Duodenal mucosa (tissue), 2 donors: ENCODE measurements around the gene DEPDC1B.
"Not testable (repeated sequence)": the region's sequence is repeated elsewhere in the genome, so short reads cannot be mapped to it uniquely, and the experiment has no call there.

ENCODE experiments used
- H3K27ac ChIP-seq: one replicate; pipeline ENCODE4 v1.7.0; 2013; ENCODE audit warnings: low read depth, low read length
- H3K27me3 ChIP-seq, 2 donors: one replicate each; pipeline ENCODE4 v1.7.0; 2013; ENCODE audit warnings: low read length in 2 of 2, control low read depth in 1 of 2; ENCODE audit not compliant: insufficient read depth in 2 of 2, control insufficient read depth in 1 of 2
- H3K36me3 ChIP-seq, 2 donors: one replicate each; pipeline ENCODE4 v1.7.0; 2013; ENCODE audit warnings: low read length in 2 of 2, control low read depth in 1 of 2; ENCODE audit not compliant: insufficient read depth in 2 of 2, control insufficient read depth in 1 of 2
- H3K4me1 ChIP-seq, 2 donors: one replicate each; pipeline ENCODE4 v1.7.0; 2013; ENCODE audit warnings: low read length in 2 of 2, control low read depth in 1 of 2; ENCODE audit not compliant: insufficient read depth in 2 of 2, control insufficient read depth in 1 of 2
- H3K4me3 ChIP-seq, 2 donors: one replicate each; pipeline ENCODE4 v1.7.0; 2013; ENCODE audit warnings: low read length in 2 of 2, low read depth in 1 of 2
- H3K9ac ChIP-seq, 2 donors: one replicate each; pipeline ENCODE4 v1.7.0; 2013; ENCODE audit warnings: low read length in 2 of 2, low read depth in 1 of 2
- H3K9me3 ChIP-seq, 2 donors: one replicate each; pipeline ENCODE4 v1.7.0; 2013; ENCODE audit warnings: low read length in 2 of 2, control low read depth in 1 of 2; ENCODE audit not compliant: control insufficient read depth in 1 of 2

DEPDC1B gene

DNA sequence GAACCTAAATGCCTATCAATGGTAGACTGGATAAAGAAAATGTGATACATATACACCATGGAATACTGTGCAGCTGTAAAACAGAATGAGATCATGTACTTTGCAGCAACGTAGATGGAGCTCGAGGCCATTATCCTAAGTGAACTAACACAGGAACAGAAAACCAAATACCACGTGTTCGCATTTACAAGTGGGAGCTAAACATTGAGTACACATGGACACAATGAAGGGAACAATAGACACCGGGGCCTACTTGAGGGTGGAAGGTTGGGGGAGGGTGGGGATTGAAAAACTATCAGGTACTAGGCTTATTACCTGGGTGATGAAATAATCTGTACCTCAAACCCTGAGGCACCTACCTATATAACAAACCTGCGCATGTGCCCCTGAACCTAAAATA is 22.4 kb upstream of the DEPDC1B start:
- H3K27me3 ChIP-seq, result no peaks in the 10 kb centered on the region
- no peak overlapping the region for H3K9ac ChIP-seq
- H3K36me3 ChIP-seq, result no peaks in the 10 kb centered on the region
- H3K27ac ChIP-seq, result no peak overlapping the region
- no peak overlapping the region for H3K4me3 ChIP-seq
- H3K9me3 ChIP-seq, result no peaks in the 10 kb centered on the region
- H3K4me1 ChIP-seq, result no peaks in the 10 kb centered on the region

DNA sequence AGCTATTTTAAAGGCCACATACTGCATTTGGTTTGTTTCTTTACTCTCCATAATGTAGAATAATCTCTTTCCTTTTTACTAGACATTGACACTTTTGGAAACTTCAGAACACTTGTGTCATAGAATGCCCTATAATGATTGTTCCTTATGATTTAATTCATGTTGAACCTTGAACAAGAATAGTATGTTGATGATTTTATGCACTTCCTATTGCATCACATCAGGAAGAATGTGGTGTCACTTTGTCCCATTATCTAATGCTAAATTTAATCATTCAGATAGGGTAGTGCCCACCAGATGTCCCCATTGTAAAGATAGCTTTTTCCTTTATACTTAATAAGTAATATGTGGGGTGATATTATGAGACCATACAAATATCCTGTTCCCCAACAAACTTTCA is 19.4 kb upstream of the DEPDC1B start:
- H3K27me3 ChIP-seq, result no peaks in the 10 kb centered on the region
- no peak overlapping the region for H3K4me3 ChIP-seq
- H3K36me3 ChIP-seq, result no peaks in the 10 kb centered on the region
- no peak overlapping the region for H3K9ac ChIP-seq
- H3K9me3 ChIP-seq, result no peaks in the 10 kb centered on the region
- H3K27ac ChIP-seq, result no peak overlapping the region
- no peaks in the 10 kb centered on the region for H3K4me1 ChIP-seq

DNA sequence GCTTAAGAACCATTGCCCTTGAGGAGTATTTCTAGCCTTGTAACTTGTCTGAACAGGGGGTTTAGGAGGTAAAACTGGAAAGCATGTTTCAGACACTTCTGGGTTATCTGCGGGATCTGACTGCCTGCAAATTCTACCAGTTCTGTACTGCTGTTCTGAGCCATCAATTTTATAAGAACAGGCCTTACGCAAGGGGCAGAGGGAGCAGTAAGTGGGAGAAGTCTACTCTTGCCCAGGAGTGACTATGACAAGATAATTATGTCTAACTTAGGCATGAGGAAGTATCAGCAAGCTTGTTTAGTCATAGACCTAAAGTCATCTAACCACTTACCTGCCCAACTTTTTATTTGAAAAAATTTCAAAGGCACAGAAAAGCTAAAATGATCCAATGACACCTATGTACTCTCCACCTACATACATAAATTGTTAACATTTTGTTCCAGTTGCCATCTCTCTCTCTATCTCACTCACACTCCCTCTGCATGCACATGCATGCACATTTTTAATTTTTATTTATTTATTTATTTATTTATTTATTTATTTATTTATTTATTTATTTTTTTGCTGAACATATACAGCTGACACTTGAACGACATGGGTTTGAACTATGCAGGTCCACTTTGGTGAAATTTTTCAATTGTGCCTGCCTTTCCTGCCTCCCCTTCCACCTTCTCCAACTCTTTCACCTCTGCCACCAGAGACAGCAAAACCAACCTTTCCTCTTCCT is 18.4 kb upstream of the DEPDC1B start:
- H3K27ac ChIP-seq, result no peak overlapping the region
- H3K36me3 ChIP-seq, result no peaks in the 10 kb centered on the region
- H3K4me1 ChIP-seq, result no peaks in the 10 kb centered on the region
- no peaks in the 10 kb centered on the region for H3K27me3 ChIP-seq
- H3K9me3 ChIP-seq, result no peaks in the 10 kb centered on the region
- H3K4me3 ChIP-seq, result no peak overlapping the region
- H3K9ac ChIP-seq, result no peak overlapping the region

DNA sequence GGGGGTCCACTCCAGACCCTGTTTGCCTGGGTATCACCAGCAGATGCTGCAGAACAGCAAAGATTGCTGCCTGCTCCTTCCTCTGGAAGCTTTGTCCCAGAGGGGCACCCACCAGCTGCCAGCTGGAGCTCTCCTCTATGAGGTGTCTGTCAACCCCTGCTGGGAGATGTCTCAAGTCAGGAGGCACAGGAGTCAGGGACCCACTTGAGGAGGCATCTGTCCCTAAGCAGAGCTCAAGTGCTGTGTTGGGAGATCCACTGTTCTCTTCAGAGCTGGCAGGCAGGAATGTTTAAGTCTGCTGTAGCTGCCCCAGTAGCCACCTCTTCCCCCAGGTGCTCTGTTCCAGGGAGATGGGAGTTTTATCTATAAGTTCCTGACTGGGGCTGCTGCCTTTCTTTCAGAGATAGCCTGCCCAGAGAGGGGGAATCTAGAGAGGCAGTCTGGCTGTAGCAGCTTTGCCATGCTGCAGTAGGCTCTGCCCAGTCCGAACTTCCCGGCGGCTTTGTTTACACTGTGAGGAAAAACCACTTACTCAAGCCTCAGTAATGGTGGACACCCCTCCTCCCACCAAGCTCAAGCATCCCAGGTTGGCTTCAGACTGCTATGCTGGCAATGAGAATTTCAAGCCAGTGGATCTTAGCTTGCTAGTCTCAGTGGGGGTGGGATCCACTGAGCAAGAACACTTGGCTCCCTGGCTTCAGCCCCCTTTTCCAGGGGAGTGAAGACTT is 15.4 kb upstream of the DEPDC1B start:
- H3K9me3 ChIP-seq, H3K27ac ChIP-seq: not testable (repeated sequence)

DNA sequence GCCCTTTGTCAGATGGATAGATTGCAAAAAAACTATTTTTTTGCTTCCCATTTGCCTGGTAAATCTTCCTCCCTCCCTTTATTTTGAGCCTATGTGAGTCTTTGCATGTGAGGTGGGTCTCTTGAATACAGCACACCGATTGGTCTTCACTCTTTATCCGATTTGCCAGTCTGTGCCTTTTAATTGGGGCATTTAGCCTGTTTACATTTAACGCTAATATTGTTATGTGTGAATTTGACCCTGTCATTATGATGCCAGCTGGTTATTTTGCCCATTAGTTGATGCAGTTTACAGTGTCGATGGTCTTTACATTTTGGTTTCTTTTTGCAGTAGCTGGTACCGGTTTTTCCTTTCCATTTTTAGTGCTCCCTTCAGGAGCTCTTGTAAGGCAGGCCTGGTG is 13.0 kb upstream of the DEPDC1B start:
- Histone ChIP-seq H3K9me3 (no peaks in the 10 kb centered on the region), H3K9ac (no peak overlapping the region), H3K36me3 (no peaks in the 10 kb centered on the region), H3K27me3 (no peaks in the 10 kb centered on the region), H3K27ac (no peak overlapping the region), H3K4me3 (no peak overlapping the region), H3K4me1 (no peaks in the 10 kb centered on the region)

More for the DNA sequence above, 15.4 kb upstream of the DEPDC1B start:
- H3K4me1 ChIP-seq, H3K9ac ChIP-seq, H3K4me3 ChIP-seq, H3K27me3 ChIP-seq, H3K36me3 ChIP-seq: not testable (repeated sequence)

DNA sequence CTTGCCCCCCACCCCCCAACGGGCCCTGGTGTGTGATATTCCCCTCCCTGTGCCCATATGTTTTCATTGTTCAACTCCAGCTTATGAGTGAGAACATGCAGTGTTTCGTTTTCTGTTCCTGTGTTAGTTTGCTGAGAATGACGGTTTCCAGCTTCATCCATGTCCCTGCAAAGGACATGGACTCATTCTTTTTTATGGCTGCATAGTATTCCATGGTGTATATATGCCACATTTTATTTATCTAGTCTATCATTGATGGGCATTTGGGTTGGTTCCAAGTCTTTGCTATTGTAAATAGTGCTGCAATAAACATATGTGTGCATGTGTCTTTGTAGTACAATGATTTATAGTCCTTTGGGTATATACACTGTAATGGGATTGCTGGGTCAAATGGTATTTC is 11.9 kb upstream of the DEPDC1B start:
- H3K4me1 ChIP-seq, H3K9me3 ChIP-seq, H3K27ac ChIP-seq, H3K27me3 ChIP-seq, H3K36me3 ChIP-seq, H3K4me3 ChIP-seq, H3K9ac ChIP-seq: not testable (repeated sequence)

DNA sequence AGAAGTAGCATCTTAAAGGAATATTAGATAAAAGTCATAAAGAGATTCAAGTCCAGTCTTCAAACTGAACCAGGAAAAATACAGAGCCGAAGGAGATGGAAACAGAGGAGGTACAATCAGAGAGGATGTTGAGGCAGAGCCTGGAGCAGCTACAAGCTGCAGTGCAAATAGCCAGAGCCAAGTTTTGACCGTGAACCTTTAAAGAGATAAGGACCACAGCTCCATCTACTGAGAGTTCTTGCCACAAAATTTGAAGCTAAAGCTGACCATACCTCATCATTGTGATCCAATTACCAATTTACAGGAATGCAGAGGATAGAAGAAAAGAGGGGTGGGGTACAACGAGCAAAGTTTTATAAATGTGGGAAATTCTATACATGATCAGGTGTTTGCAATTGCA is 10.4 kb upstream of the DEPDC1B start:
- Histone ChIP-seq H3K9me3 (no peaks in the 10 kb centered on the region), H3K27ac (no peak overlapping the region), H3K4me1 (no peaks in the 10 kb centered on the region)

DNA sequence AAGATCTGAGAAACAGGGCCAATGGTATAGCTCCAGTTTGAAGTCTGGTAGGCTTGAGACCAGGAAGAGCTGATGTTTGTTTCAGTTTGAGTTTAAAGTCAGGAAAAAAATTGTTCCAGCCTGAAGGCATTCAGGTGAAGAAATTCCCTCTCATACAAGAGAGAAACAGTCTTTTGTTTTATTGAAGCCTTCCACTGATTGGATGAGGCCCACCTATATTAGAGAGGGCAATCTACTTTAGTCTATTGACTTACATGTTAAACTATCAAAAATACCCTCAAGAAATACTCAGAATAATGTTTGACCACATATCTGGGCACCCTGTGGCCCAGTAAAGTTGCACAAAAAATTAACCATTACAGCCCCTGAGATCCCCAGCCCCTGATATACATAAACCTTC is 5.2 kb upstream of the DEPDC1B start:
- no peak overlapping the region for H3K27ac ChIP-seq
- no peaks in the 10 kb centered on the region for H3K27me3 ChIP-seq
- H3K36me3 ChIP-seq, result no peaks in the 10 kb centered on the region
- no peak overlapping the region for H3K4me3 ChIP-seq
- H3K9ac ChIP-seq, result no peak overlapping the region
- peaks cover 10 to 12% of the 10 kb centered on the region in 2 donors for H3K4me1 ChIP-seq
- no peaks in the 10 kb centered on the region for H3K9me3 ChIP-seq

More for the DNA sequence above, 10.4 kb upstream of the DEPDC1B start:
- H3K4me3 ChIP-seq, result no peak overlapping the region
- no peaks in the 10 kb centered on the region for H3K27me3 ChIP-seq
- H3K9ac ChIP-seq, result no peak overlapping the region
- no peaks in the 10 kb centered on the region for H3K36me3 ChIP-seq

DNA sequence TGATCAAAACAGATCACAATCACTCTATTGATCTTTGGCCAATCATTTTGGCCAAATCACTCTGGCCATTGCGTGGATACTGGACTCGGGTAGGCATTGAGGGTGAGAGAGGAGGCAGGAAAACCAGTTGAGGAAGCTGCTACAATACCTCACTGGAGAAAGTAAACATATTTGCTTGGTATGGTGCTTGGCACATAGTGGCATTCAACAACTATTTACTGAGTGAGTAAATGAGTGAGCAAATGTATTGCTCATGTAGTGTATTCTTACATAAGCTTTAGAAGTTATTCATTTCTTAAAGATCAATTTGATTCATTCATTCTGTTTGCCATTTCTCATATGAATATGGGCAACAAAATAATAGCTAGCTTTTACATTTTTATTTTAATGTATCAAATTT is 4.0 kb upstream of the DEPDC1B start:
- Histone ChIP-seq H3K9ac (no peak overlapping the region), H3K9me3 (no peaks in the 10 kb centered on the region), H3K36me3 (no peaks in the 10 kb centered on the region), H3K27me3 (no peaks in the 10 kb centered on the region), H3K4me3 (no peak overlapping the region), H3K4me1 (peaks cover 12 to 18% of the 10 kb centered on the region in 2 donors), H3K27ac (no peak overlapping the region)

DNA sequence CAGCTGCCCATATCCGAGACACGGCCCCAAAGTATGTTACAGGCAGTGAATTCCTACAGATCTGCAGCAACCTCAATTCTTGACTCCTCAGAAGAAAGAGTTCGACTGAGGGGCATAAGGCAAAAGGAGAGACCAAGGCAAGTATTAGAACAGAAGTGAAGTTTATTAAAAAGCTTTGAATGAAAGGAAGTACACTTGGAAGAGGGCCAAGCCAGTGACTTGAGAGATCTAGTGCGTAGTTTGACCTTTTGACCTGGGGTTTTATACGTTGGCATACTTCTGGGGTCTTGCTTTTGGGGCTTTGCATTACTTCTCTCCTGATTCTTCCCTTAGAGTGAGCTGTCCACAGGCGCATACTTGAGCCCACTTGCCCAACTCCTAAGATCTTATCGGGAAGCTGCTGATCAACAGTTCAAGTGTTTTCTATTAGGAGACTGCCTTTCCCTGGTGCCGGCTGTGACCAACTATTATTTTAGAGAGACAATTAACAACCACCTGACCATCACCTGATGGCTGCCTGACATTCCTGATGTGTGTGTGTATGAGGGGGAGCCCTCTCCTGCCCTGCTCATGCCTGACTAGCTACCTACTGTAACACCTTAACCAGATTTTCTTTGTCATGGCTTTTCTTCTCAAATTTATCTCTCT is 1.5 kb upstream of the DEPDC1B start:
- peak overlapping the region in 1 of 2 donors; percentile 82 for H3K9ac ChIP-seq
- H3K27me3 ChIP-seq, result no peaks in the 10 kb centered on the region
- H3K9me3 ChIP-seq, result no peaks in the 10 kb centered on the region
- H3K27ac ChIP-seq, result no peak overlapping the region
- no peaks in the 10 kb centered on the region for H3K36me3 ChIP-seq
- H3K4me1 ChIP-seq, result peaks cover 13 to 19% of the 10 kb centered on the region in 2 donors
- peak overlapping the region in 1 of 2 donors; percentile 26 for H3K4me3 ChIP-seq
